Nephron (organoid): ENCODE measurements around the gene VEGFD.

Experiments
- H3K27ac Mint-ChIP-seq, 3 experiments: 2 replicates each; pipeline ENCODE4 v1.8.0; 2020; ENCODE audit warnings: mixed read lengths in 3 of 3, mild to moderate bottlenecking in 2 of 3, moderate library complexity in 1 of 3
- H3K27me3 Mint-ChIP-seq: 2 replicates; pipeline ENCODE4 v1.8.0; 2021; ENCODE audit warnings: low read depth, mild to moderate bottlenecking, moderate library complexity, mixed read lengths
- H3K36me3 Mint-ChIP-seq: 2 replicates; pipeline ENCODE4 v1.8.0; 2020; ENCODE audit warnings: low read depth, mixed read lengths
- H3K4me1 Mint-ChIP-seq: 2 replicates; pipeline ENCODE4 v1.8.0; 2020; ENCODE audit warnings: mixed read lengths
- H3K4me3 Mint-ChIP-seq, 3 experiments: 2 replicates each; pipeline ENCODE4 v1.8.0; 2020; ENCODE audit warnings: mild to moderate bottlenecking in 3 of 3, mixed read lengths in 3 of 3, moderate library complexity in 2 of 3
- H3K9me3 Mint-ChIP-seq: 2 replicates; pipeline ENCODE4 v1.8.0; 2020; ENCODE audit warnings: mixed read lengths
- CTCF ChIP-seq, 3 experiments: fragments of 200-600 bp; sonication (generic); IDR thresholded peaks; one replicate each; pipeline ENCODE4 v1.5.0; 2021; ENCODE audit warnings: antibody characterized with exemption in 3 of 3; ENCODE audit not compliant: unreplicated experiment in 3 of 3

The VEGFD gene

GRCh38 chrX:15340867-15341266, 43.3 kb downstream of the VEGFD start:
- H3K9me3 Mint-ChIP-seq: no peaks in the 10 kb centered on the region
- H3K4me3 Mint-ChIP-seq: no peak overlapping the region
- H3K4me1 Mint-ChIP-seq: peaks cover 5% of the 10 kb centered on the region
- no peaks in the 10 kb centered on the region for H3K36me3 Mint-ChIP-seq
- no peak overlapping the region for H3K27ac Mint-ChIP-seq
- no peak for TF ChIP-seq CTCF (IDR thresholded peaks at IDR 0.05; ENCODE audit: unreplicated experiment in 3 of 3)
- H3K27me3 Mint-ChIP-seq: peaks cover 11% of the 10 kb centered on the region

- H3K4me1 Mint-ChIP-seq: peaks cover 9% of the 10 kb centered on the region
- H3K27ac Mint-ChIP-seq: peak overlapping the region; percentile 44 to 91 (median 65)
- peaks cover 9% of the 10 kb centered on the region for H3K27me3 Mint-ChIP-seq
- no peaks in the 10 kb centered on the region for H3K36me3 Mint-ChIP-seq
- H3K4me3 Mint-ChIP-seq: peak overlapping the region; percentile 91 to 94 (median 92)
- no peaks in the 10 kb centered on the region for H3K9me3 Mint-ChIP-seq
- no peak for TF ChIP-seq CTCF (IDR thresholded peaks at IDR 0.05; ENCODE audit: unreplicated experiment in 3 of 3)
Observed at GRCh38 chrX:15336023-15336413, 48.2 kb downstream of the VEGFD start.

- Mint-ChIP-seq H3K9me3 (no peaks in the 10 kb centered on the region), H3K27me3 (peaks cover 7% of the 10 kb centered on the region), H3K4me1 (peaks cover 9% of the 10 kb centered on the region), H3K4me3 (peak within 1 kb of the TSS; percentile 91 to 94 (median 92)), H3K27ac (peak within 1 kb of the TSS; percentile 44 to 91 (median 65)), H3K36me3 (no peaks in the 10 kb centered on the region)
- no peak for TF ChIP-seq CTCF (IDR thresholded peaks at IDR 0.05; ENCODE audit: unreplicated experiment in 3 of 3)
Observed at GRCh38 chrX:15335135-15336022, 48.8 kb downstream of the VEGFD start, which contains the start of gene PIGA. PIGA (minus strand) TSS chrX:15335523; CDS start chrX:15331930, 3,593 bp downstream.

GRCh38 chrX:15334561-15334960, 49.7 kb downstream of the VEGFD start:
- no peaks in the 10 kb centered on the region for H3K9me3 Mint-ChIP-seq
- peaks cover 3% of the 10 kb centered on the region for H3K27me3 Mint-ChIP-seq
- no peak for TF ChIP-seq CTCF (IDR thresholded peaks at IDR 0.05; ENCODE audit: unreplicated experiment in 3 of 3)
- peaks cover 9% of the 10 kb centered on the region for H3K4me1 Mint-ChIP-seq
- peak overlapping the region; percentile 91 to 94 (median 92) for H3K4me3 Mint-ChIP-seq
- H3K36me3 Mint-ChIP-seq: no peaks in the 10 kb centered on the region
- H3K27ac Mint-ChIP-seq: peak overlapping the region; percentile 44 to 91 (median 65)

- Mint-ChIP-seq H3K4me3 (no peak overlapping the region), H3K27ac (no peak overlapping the region), H3K9me3 (no peaks in the 10 kb centered on the region), H3K36me3 (no peaks in the 10 kb centered on the region), H3K4me1 (no peaks in the 10 kb centered on the region), H3K27me3 (peaks cover 3% of the 10 kb centered on the region)
- TF ChIP-seq CTCF (IDR thresholded peaks at IDR 0.05; ENCODE audit: unreplicated experiment in 3 of 3): no peak
Observed at GRCh38 chrX:15328821-15329220, 55.4 kb downstream of the VEGFD start.
